ENCODE data around the gene WDR70.

Gene WDR70

DNA sequence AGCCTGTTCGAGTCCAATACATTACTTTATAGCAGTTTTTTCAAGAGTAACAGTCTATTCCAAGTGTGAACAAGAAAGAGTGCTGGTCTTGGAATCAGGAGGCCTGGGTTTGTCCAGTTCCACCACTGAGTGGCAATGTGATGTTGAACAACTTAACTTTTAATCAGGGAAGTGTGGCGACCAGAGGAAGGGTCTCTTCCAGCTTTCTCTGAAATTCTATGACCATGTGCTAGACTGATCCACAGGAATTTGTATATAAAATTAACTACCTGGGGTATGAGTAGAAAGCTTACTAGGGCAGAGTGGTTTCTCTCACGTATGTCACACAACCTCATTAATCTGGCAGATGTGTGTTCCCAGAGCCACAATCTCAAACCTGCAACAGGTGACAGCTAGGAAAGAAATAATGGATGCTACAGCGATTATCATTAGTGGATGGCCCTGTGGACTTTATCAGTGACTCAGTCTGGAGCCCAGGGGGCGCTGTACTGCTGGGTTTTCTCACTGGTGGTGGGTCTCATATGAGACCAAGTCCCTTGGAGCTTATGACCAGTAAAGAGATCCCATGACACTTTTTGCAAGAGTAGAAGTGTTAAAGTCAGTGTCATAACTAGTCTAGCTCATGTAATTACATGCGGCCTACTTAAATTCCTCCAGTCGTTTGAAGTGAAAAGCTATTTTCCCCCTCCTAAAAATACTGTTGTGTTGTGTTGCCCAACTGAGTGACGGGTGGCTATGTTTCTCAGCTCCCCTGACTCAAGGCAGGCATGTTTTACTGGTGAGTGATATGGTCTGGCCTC is 344.2 kb downstream of the WDR70 start:
- TF ChIP-seq, protein P1, sequence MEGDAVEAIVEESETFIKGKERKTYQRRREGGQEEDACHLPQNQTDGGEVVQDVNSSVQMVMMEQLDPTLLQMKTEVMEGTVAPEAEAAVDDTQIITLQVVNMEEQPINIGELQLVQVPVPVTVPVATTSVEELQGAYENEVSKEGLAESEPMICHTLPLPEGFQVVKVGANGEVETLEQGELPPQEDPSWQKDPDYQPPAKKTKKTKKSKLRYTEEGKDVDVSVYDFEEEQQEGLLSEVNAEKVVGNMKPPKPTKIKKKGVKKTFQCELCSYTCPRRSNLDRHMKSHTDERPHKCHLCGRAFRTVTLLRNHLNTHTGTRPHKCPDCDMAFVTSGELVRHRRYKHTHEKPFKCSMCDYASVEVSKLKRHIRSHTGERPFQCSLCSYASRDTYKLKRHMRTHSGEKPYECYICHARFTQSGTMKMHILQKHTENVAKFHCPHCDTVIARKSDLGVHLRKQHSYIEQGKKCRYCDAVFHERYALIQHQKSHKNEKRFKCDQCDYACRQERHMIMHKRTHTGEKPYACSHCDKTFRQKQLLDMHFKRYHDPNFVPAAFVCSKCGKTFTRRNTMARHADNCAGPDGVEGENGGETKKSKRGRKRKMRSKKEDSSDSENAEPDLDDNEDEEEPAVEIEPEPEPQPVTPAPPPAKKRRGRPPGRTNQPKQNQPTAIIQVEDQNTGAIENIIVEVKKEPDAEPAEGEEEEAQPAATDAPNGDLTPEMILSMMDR (IDR thresholded peaks at IDR 0.05; ENCODE audit: unreplicated experiment in 3 of 3) = peak in 2 of 3 experiments; percentile 19 to 20
- no peak overlapping the region for H3K4me3 Mint-ChIP-seq
- H3K27me3 Mint-ChIP-seq (ENCODE audit: low read depth) = no peaks in the 10 kb centered on the region
- H3K27ac Mint-ChIP-seq = no peak overlapping the region
- peaks cover 28% of the 10 kb centered on the region for H3K4me1 Mint-ChIP-seq
- peaks cover 23% of the 10 kb centered on the region for H3K36me3 Mint-ChIP-seq (ENCODE audit: low read depth)
- no peaks in the 10 kb centered on the region for H3K9me3 Mint-ChIP-seq

DNA sequence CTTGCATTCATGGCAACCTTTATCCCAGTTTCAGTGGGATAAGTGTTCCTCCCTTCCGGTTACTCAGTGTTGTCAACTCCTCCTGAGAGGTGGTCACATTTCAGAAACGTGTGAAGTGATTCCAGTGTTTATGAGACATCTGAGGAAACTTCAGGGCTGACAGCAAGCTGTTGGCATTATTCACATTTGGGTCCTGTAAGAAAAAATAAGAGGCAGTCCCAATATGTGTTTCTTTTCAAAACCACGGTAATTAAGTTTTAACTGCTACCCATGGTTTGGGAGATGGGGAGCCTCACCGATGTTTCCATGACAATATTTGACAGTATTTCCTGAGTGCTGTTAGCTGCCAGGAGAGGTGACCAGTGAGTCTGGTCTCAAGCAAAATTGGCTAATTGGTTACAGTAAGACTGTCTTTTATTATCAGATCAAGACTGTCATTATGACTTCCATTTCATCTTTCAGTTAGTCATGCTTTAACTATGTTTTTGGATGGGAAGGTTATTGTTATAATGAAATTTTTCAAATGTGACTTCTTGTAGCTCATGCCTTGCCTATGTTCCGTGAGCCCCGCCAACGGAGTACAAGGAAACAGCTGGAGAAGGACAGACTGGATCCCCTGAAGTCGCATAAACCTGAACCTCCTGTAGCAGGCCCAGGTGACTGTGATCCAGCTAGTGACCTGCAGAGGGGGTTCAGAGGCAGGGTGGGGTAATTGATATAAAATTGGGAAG is 345.4 kb downstream of the WDR70 start:
- Mint-ChIP-seq H3K27me3 (ENCODE audit: low read depth) (no peaks in the 10 kb centered on the region), H3K9me3 (no peaks in the 10 kb centered on the region), H3K4me3 (no peak overlapping the region), H3K36me3 (ENCODE audit: low read depth) (peaks cover 35% of the 10 kb centered on the region), H3K4me1 (peaks cover 23% of the 10 kb centered on the region), H3K27ac (no peak overlapping the region)
- TF ChIP-seq, protein P1 (IDR thresholded peaks at IDR 0.05; ENCODE audit: unreplicated experiment in 3 of 3) = no peak

DNA sequence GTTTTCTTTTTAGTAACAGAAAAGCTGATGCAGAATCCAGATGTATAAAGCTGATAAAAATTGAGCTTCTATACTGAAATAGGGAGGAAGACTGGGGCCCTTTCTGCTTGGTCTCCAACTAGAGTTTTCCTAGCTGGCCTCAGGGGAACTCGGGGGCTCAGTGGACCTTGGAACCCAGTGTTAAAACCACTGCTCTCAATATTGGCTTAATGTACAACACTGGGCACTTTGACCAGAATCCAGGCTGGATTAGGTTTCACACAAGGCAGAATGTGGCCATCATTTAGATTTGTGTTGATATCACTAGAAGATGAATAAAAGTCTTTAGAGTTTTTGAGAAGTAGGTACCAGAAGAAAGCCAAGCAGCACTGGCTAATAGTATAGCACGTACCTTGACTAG is 346.1 kb downstream of the WDR70 start:
- Mint-ChIP-seq H3K9me3 (no peaks in the 10 kb centered on the region), H3K4me1 (peaks cover 18% of the 10 kb centered on the region), H3K27me3 (ENCODE audit: low read depth) (no peaks in the 10 kb centered on the region), H3K27ac (no peak overlapping the region), H3K4me3 (no peak overlapping the region), H3K36me3 (ENCODE audit: low read depth) (peaks cover 39% of the 10 kb centered on the region)
- TF ChIP-seq, protein P1 (IDR thresholded peaks at IDR 0.05; ENCODE audit: unreplicated experiment in 3 of 3) = no peak

DNA sequence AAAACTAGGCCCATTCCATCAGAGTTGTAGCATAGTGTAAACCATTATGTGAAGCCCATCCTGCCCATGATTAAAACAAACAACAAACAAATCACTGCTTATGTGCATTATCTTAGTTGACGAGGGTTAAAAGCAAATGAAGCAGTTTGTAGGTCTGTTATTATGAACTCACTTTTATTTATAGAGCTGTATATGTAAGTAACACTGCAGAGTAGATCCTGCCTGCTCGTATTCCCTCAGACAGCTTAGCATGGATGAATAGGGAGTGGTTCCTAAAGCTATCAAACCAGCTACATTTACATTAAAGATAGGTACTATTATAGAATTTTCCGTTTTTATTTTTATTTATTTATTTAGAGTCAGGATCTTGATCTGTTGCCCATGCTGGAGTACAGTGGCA is 348.1 kb downstream of the WDR70 start:
- Mint-ChIP-seq H3K9me3 (no peaks in the 10 kb centered on the region), H3K4me1 (peaks cover 6% of the 10 kb centered on the region), H3K36me3 (ENCODE audit: low read depth) (peaks cover 36% of the 10 kb centered on the region), H3K27ac (no peak overlapping the region), H3K27me3 (ENCODE audit: low read depth) (no peaks in the 10 kb centered on the region), H3K4me3 (no peak overlapping the region)
- TF ChIP-seq, protein P1 (IDR thresholded peaks at IDR 0.05; ENCODE audit: unreplicated experiment in 3 of 3) = no peak

DNA sequence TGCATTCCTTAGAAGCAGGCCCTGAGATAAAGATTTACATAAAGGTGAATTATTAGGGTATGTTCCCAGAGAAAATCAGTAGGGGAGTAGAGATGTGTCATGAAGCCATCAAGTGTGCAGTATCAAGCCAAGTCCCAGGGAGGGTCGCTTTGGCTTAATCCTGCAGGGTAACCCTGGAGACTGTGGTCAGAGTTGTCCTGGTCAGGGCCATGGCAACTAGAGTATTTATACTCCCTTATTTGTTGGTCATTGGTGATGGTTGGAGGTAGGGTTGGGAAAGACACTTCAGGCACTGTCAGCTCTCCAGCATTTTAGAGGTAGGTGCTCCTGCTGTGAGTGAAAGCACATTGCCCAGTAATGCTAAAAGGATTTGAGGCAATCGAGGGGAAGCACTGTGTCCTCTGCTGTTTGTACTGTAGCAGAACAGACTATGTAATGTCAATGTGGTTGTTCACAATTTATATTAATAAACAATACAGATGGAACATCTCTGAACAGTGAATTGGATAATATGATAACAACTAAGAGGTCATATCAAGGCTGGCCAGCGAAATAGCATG is 351.9 kb downstream of the WDR70 start:
- Mint-ChIP-seq H3K27me3 (ENCODE audit: low read depth) (no peaks in the 10 kb centered on the region), H3K27ac (no peak overlapping the region), H3K36me3 (ENCODE audit: low read depth) (peaks cover 27% of the 10 kb centered on the region), H3K4me1 (peaks cover 14% of the 10 kb centered on the region), H3K4me3 (no peak overlapping the region), H3K9me3 (no peaks in the 10 kb centered on the region)
- TF ChIP-seq, protein P1 (IDR thresholded peaks at IDR 0.05; ENCODE audit: unreplicated experiment in 3 of 3) = no peak

Data from nephron (organoid).